ENCODE data around the gene CNPY3. TPM values are rescaled to one million over a fixed set of nuclear protein-coding genes. Genes with fewer than 3 reads are reported as not detected.

CNPY3 gene
- polyA plus RNA-seq, 2 of the 4 experiments (the other 2 are of a cell fraction), result 30.3 to 38.5 TPM

DNA sequence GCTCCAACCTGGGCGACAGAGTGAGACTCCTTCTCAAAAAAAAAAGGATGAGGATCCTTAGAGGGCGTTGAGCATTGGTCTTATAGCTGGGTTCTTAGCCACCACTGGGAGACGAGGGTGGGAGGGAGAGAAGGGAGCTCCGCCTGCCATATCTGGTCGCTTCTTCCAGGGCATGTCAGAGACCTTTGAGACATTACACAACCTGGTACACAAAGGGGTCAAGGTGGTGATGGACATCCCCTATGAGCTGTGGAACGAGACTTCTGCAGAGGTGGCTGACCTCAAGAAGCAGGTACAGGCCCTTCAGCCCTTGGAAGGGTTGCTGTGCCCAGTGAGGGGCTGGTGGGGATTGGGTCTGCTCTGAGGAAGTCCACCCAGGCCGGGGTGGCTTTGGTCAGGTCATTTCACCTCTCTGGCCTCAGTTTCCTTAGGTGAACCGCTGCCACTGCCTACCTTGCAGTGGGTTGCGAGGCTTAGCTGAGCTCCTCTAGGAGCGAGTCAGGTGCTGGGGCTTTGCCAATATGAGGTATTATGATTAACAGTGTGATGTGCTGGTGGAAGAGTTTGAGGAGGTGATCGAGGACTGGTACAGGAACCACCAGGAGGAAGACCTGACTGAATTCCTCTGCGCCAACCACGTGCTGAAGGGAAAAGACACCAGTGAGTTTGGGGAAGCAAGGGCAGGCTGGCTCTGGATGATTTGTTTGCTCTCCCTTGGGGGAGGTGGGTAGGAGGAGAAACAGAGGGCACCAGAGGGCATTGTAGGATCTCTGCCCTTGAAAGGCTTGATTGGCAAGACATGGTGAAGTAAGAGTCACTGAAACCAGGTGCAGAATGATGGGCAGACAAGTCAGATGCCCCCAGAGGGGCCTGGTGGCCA, 8.5 kb downstream of the CNPY3 start (continued):
- TF ChIP-seq ESRRA (IDR thresholded peaks at IDR 0.05; ENCODE audit: borderline replicate concordance, low read length) (no peak), CHD2 (IDR thresholded peaks at IDR 0.05; ENCODE audit: low read length, partially characterized antibody) (no peak), RCOR1 (IDR thresholded peaks at IDR 0.05; ENCODE audit: low read depth, low read length) (no peak), PHF8 (IDR thresholded peaks at IDR 0.05; ENCODE audit: borderline replicate concordance, low read depth) (no peak), RAD21 (conservative IDR thresholded peaks at IDR 0.05 in 1 of 2, IDR thresholded peaks at IDR 0.05 in 1 of 2) (no peak)
- TF ChIP-seq, protein P1, sequence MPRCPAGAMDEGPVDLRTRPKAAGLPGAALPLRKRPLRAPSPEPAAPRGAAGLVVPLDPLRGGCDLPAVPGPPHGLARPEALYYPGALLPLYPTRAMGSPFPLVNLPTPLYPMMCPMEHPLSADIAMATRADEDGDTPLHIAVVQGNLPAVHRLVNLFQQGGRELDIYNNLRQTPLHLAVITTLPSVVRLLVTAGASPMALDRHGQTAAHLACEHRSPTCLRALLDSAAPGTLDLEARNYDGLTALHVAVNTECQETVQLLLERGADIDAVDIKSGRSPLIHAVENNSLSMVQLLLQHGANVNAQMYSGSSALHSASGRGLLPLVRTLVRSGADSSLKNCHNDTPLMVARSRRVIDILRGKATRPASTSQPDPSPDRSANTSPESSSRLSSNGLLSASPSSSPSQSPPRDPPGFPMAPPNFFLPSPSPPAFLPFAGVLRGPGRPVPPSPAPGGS (IDR thresholded peaks at IDR 0.05), result no peak

GRCh38 chr6:42938428-42938796, 9.1 kb downstream of the CNPY3 start:
- DNase-seq (ENCODE audit: low read depth in 1 of 2, low spot score in 1 of 2), result no peak
- Histone ChIP-seq H3K9me3 (no peaks in the 10 kb centered on the region), H3K4me2 (no peak overlapping the region), H3K4me1 (no peaks in the 10 kb centered on the region), H3K4me3 (no peak overlapping the region), H3K27ac (no peak overlapping the region)
- CTCF ChIA-PET, result no interaction called here
- POLR2A ChIA-PET, result interaction anchor here (1.3 kb wide), 1 partner anchor 10 kb away, joined by 3 read pairs; the partner anchor contains the start of gene CNPY3
- no peak for TF ChIP-seq FOXS1 (CRISPR knock-in tag; IDR thresholded peaks at IDR 0.05)
- no peak for TF ChIP-seq MAFK (IDR thresholded peaks at IDR 0.05; ENCODE audit: partially characterized antibody)
- TF ChIP-seq POLR2A (IDR thresholded peaks at IDR 0.05; ENCODE audit: low read length), result no peak
- no peak for TF ChIP-seq HOXA7 (CRISPR knock-in tag; IDR thresholded peaks at IDR 0.05)
- TF ChIP-seq NFE2L2 (conservative IDR thresholded peaks at IDR 0.05; ENCODE audit: low read length), result no peak
- TF ChIP-seq TFCP2L1 (CRISPR knock-in tag; IDR thresholded peaks at IDR 0.05), result no peak
- TF ChIP-seq HEYL (CRISPR knock-in tag; IDR thresholded peaks at IDR 0.05), result no peak
- FAIRE-seq, result no peak
- peak in 1 of 2 experiments; percentile 24; a peak in 1 of 6 replicates for ATAC-seq
- 86% methylated on average over 4 of the region's 5 CpGs for WGBS (ENCODE audit: missing lambda C conversion rate)

GRCh38 chr6:42938987-42939809, 9.9 kb downstream of the CNPY3 start:
- H3K9me3 ChIP-seq, result no peaks in the 10 kb centered on the region
- ATAC-seq (peak in 1 of 2 experiments; percentile 25; a peak in 1 of 6 replicates), FAIRE-seq (no peak), DNase-seq (ENCODE audit: low read depth in 1 of 2, low spot score in 1 of 2) (no peak)
- TF ChIP-seq REST (IDR thresholded peaks at IDR 0.05) (no peak), POLR2A (IDR thresholded peaks at IDR 0.05; ENCODE audit: low read length) (no peak), ZSCAN20 (CRISPR knock-in tag; IDR thresholded peaks at IDR 0.05) (no peak), RAD21 (conservative IDR thresholded peaks at IDR 0.05 in 1 of 2, IDR thresholded peaks at IDR 0.05 in 1 of 2) (no peak), RNF2 (IDR thresholded peaks at IDR 0.05; ENCODE audit: borderline replicate concordance, low read depth) (no peak), NPAS2 (CRISPR knock-in tag; IDR thresholded peaks at IDR 0.05; ENCODE audit: borderline replicate concordance) (no peak), JUNB (IDR thresholded peaks at IDR 0.05) (no peak), RFX5 (IDR thresholded peaks at IDR 0.05) (no peak)
- TF ChIP-seq, protein P2, sequence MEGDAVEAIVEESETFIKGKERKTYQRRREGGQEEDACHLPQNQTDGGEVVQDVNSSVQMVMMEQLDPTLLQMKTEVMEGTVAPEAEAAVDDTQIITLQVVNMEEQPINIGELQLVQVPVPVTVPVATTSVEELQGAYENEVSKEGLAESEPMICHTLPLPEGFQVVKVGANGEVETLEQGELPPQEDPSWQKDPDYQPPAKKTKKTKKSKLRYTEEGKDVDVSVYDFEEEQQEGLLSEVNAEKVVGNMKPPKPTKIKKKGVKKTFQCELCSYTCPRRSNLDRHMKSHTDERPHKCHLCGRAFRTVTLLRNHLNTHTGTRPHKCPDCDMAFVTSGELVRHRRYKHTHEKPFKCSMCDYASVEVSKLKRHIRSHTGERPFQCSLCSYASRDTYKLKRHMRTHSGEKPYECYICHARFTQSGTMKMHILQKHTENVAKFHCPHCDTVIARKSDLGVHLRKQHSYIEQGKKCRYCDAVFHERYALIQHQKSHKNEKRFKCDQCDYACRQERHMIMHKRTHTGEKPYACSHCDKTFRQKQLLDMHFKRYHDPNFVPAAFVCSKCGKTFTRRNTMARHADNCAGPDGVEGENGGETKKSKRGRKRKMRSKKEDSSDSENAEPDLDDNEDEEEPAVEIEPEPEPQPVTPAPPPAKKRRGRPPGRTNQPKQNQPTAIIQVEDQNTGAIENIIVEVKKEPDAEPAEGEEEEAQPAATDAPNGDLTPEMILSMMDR (IDR thresholded peaks at IDR 0.05), result no peak
- no peaks in the 10 kb centered on the region for H3K4me1 ChIP-seq
- ChIA-PET CTCF (no interaction called here), POLR2A (no interaction called here)
- H3K4me3 ChIP-seq, result no peak overlapping the region
- no peak overlapping the region for H3K4me2 ChIP-seq
- WGBS (ENCODE audit: missing lambda C conversion rate), result 86% methylated on average over 8 of the region's 9 CpGs
- H3K27ac ChIP-seq, result no peak overlapping the region
